RWPE1 (cell line): ENCODE data around the gene CHKA.

Experiments
- CTCF ChIA-PET: fragments of 350-600 bp; sonication (Branson Sonifier 250); formaldehyde crosslinking; extraction: SDS; loops from one replicate; lab custom pipeline; 2021; lab: Yijun Ruan, JAX
- POLR2A ChIA-PET: fragments of 400-600 bp; formaldehyde crosslinking; extraction: SDS; loops from one replicate; lab custom pipeline; 2020; ENCODE audit warnings: antibody characterized with exemption; ENCODE audit not compliant: low non-redundant PET; lab: Yijun Ruan, JAX
- DNase-seq: peaks from one replicate; pipeline ENCODE4 v3.0.0; 2012; ENCODE audit warnings: low spot score
- H3K27ac ChIP-seq: fragments of 450-650 bp; 2 replicates; pipeline ENCODE4 v1.5.1; 2017
- CTCF ChIP-seq: fragments of 450-650 bp; conservative IDR thresholded peaks from 2 replicates; pipeline ENCODE4 v1.5.1; 2017; ENCODE audit warnings: low read depth, mild to moderate bottlenecking

CHKA gene

GRCh38 chr11:68130121-68130520, 8.9 kb upstream of the CHKA start:
- no peak overlapping the region for H3K27ac ChIP-seq
- no peak for TF ChIP-seq CTCF
- ChIA-PET CTCF (no interaction called here), POLR2A (no interaction called here)
- DNase-seq, result no peak

- H3K27ac ChIP-seq, result no peak overlapping the region
- DNase-seq, result no peak
- no peak for TF ChIP-seq CTCF
- CTCF ChIA-PET, result no interaction called here
- POLR2A ChIA-PET, result no interaction called here
Observed at GRCh38 chr11:68128682-68129327, 7.6 kb upstream of the CHKA start.

GRCh38 chr11:68127714-68128681, 6.8 kb upstream of the CHKA start:
- no peak for TF ChIP-seq CTCF
- 0 out of 2 replicates have a peak overlapping the region, but pooled peaks have one; percentile 10 for H3K27ac ChIP-seq
- CTCF ChIA-PET, result no interaction called here
- POLR2A ChIA-PET, result no interaction called here
- no peak for DNase-seq

GRCh38 chr11:68125164-68125563, 4.0 kb upstream of the CHKA start:
- no peak for TF ChIP-seq CTCF
- CTCF ChIA-PET, result no interaction called here
- DNase-seq, result no peak
- H3K27ac ChIP-seq, result no peak overlapping the region
- POLR2A ChIA-PET, result no interaction called here

GRCh38 chr11:68122936-68123539, 1.9 kb upstream of the CHKA start:
- ChIA-PET CTCF (no interaction called here), POLR2A (interaction anchor here (0.6 kb wide), 1 partner anchor 13 kb away, joined by 4 read pairs; no protein-coding TSS in a partner anchor)
- no peak for TF ChIP-seq CTCF
- peak overlapping the region; percentile 81 for H3K27ac ChIP-seq
- no peak for DNase-seq

- peak overlapping the region; percentile 81 for H3K27ac ChIP-seq
- CTCF ChIA-PET, result no interaction called here
- peak; percentile 15 for DNase-seq
- POLR2A ChIA-PET, result interaction anchor here (0.5 kb wide), 1 partner anchor 56 kb away, joined by 4 read pairs; no protein-coding TSS in a partner anchor
- TF ChIP-seq CTCF, result no peak
Observed at GRCh38 chr11:68120273-68121066, 718 bp downstream of the CHKA start.
